MV-4-11 (cell line): ENCODE results near the gene PRKD1.

Experiments
- DNase-seq: peaks from one replicate; lab custom pipeline; 2025; lab: John Stamatoyannopoulos, UW

The PRKD1 gene

GRCh38 chr14:29603696-29604095 lies 324.0 kb downstream of the PRKD1 start:
- DNase-seq: no peak

GRCh38 chr14:29601616-29602015 lies 326.0 kb downstream of the PRKD1 start:
- no peak for DNase-seq

- DNase-seq: no peak
These were observed 339.7 kb downstream of the PRKD1 start for GRCh38 chr14:29587761-29588470.

DNA sequence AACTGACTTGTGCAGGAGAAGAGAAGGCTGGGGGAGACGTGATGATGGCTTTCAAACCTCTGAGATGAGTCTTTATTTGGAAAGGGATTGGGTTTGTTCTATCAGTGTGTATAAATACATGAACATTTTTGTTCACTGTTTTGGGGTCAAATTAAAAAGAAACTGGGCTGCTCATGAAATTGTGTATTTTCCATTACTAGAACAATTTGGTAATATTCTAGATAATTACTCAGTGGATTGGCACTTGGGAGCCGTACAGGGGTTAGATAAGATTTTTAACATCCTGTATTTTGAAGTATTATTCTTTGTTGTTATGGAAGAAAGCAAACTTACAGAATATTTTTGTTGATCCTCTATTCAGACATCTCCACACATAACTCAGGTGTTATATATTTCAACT lies 340.6 kb downstream of the PRKD1 start:
- no peak for DNase-seq

DNA sequence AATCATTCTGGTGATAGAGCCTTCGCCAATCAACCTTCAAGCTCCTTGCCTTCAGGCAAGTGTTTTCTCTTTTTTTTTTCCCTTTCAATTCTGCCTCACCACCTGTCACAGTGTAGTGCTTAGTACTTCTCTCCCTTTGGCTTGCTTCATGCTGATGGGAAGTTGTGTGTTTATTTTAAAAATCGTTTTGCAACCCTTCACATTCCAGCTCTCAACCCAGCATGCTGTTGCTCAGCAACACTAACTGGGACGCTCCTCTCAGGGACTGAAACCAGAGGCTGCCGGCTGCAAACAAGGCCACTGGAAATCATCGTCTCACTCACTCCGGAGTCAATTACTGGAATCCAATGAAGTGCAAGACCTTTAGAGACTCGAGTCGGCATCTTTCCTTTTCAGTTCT lies 342.7 kb downstream of the PRKD1 start:
- DNase-seq: no peak

DNA sequence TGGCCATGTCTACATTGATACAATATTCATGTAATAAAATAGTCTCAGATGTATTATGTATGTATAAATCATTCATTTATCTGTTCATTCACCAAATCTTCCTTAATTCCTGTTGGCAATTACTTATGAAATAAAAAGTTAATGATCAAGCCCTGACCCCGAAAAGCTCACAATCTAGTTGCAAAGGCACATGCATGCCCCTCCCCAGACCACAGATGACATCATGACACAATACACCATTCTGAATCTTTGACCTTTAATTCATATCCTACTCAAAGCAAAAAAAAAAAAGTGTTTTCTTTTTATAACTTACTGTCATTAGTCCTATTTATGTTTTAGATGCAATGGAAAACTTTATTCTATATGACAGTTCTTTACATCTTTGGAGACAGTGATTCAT lies 346.9 kb downstream of the PRKD1 start:
- DNase-seq: no peak

GRCh38 chr14:29579838-29580237 lies 347.8 kb downstream of the PRKD1 start:
- no peak for DNase-seq

GRCh38 chr14:29576927-29577326 lies 350.7 kb downstream of the PRKD1 start:
- no peak for DNase-seq

- DNase-seq: no peak
These were observed 358.5 kb downstream of the PRKD1 start for GRCh38 chr14:29569194-29569593.

DNA sequence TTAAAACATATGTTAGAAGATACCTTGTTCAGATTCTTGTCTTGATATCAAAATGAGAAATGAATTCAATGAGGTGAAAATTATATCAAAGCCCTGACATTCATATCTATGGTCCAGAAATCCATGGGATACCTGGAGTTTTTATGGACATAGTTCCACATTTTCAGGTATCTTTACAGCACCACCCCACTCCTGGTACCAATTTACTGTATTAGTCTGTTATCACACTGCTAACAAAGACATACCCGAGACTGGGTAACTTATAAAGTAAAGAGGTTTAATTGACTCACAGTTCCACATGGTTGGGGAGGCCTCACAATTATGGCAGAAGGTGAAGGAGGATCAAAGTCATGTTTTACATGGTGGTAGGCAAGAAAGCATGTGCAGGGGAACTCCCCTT lies 361.5 kb downstream of the PRKD1 start:
- no peak for DNase-seq

DNA sequence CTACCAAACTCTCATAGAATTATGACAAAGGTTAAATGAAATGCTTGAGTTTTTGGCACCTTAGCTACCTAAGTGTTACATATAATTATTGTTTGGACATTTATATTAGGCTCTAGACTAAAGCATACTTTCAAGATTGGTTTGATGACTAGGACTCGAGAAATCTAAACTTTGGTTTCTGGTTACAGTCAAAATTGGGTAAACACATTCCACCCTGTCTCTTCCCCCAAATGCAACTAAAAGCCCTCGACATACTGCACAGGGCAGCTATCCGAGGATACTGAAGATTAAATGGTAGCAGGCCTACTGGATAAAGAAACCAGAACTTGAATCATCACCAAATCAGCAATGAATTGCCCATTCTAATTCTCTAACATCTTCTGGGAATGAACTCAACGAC lies 369.1 kb downstream of the PRKD1 start:
- DNase-seq: no peak

- no peak for DNase-seq
These were observed 373.3 kb downstream of the PRKD1 start for GRCh38 chr14:29554335-29554734.

DNA sequence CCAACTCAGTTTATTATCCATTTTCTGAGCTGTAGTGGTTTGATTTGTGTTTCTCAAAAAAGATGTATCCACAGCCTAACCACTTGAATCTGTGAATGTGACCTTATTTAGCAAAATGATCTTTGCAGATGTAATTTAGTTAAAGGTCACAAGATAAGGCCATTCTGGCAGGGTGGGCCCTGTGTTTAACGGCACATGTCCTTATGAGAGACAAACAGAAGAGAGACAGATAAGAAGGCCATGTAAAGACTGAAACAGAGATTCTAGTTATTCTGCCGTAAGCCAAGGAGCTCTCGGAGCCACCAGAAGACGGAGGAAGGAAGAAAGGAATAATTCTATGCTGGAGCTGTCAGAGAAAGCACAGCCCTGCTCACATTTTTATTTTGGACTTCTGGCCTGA lies 374.2 kb downstream of the PRKD1 start:
- no peak for DNase-seq

- DNase-seq: peak; percentile 24
These were observed 378.7 kb downstream of the PRKD1 start for GRCh38 chr14:29548948-29549370.

DNA sequence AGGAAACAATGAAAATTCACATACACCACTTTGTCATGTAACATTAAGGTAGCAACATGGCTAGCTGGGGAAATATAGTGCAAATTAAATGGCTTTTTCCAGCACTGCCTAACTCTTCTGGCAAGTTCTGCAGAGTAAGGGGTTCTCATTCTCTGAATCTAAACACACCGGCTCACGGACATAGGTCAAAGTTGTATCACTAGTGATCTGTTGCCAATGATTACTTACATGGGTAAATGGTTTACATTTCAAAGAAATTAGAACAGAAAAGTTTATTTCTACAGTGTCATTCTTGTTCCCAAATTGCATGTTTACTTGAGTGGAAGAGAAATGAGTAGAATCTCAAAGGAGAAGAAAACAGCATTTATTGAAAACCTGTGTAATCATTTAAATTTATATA lies 381.9 kb downstream of the PRKD1 start:
- no peak for DNase-seq

- no peak for DNase-seq
These were observed 390.6 kb downstream of the PRKD1 start for GRCh38 chr14:29536886-29537511.

DNA sequence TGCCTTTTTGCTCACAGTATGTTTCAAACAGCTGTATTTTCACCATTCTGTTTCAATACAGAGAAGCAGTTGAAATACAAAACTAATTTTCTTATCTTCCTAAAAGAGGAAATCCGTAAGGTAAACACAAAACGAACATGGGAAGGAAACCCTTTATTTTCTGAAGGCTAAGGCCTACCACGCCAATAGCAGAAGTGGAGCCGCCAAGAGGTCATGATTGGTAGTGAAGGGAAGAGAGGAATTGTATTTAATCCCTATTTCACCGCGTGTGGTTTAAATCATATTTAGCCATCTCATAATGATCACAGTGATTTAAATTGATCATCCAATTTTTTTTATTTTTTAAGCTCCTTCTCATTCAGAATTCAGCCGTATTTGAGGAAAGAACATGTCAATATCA lies 398.2 kb downstream of the PRKD1 start:
- DNase-seq: no peak

DNA sequence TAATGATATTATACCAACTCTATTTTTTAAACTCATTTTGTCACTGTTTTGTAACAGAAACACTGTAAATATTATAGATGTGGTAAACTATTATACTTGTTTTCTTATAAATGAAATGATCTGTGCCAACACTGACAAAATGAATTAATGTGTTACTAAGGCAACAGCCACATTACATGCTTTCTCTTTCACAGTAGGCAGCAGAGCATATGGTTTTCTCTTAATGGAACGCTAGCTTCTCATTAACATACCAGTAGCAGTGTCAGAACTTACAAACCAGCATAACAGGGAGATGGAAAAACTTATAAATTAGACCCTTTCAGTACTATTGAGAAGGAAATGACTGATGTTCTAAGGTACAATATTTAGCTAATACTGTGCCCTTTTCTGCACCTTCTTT lies 398.8 kb downstream of the PRKD1 start:
- no peak for DNase-seq

- no peak for DNase-seq
These were observed 400.4 kb downstream of the PRKD1 start for GRCh38 chr14:29527286-29527685.
